Left renal pelvis (tissue), 4 donors: ENCODE results near the gene BRF1. TPM values are rescaled to one million over a fixed set of nuclear protein-coding genes. Genes with fewer than 3 reads are reported as not detected.
"Not testable (repeated sequence)": the region's sequence is repeated elsewhere in the genome, so short reads cannot be mapped to it uniquely, and the experiment has no call there.

Source experiments
- DNase-seq, 4 donors: peaks; one replicate each; pipeline ENCODE4 v3.0.0-alpha.2; 2013; ENCODE audit warnings: low read depth in 4 of 4, low spot score in 3 of 4
- polyA plus RNA-seq, 4 donors: library from polyadenylated mRNA; unstranded; fragments of 120-200 nt; gene quantifications; one replicate each; pipeline ENCODE4 v1.2.1, GENCODE V29; 2013; ENCODE audit not compliant: insufficient read length in 4 of 4

Gene BRF1
- polyA plus RNA-seq, 4 donors, result 21.5 to 40.8 (median 33.3) TPM

DNA sequence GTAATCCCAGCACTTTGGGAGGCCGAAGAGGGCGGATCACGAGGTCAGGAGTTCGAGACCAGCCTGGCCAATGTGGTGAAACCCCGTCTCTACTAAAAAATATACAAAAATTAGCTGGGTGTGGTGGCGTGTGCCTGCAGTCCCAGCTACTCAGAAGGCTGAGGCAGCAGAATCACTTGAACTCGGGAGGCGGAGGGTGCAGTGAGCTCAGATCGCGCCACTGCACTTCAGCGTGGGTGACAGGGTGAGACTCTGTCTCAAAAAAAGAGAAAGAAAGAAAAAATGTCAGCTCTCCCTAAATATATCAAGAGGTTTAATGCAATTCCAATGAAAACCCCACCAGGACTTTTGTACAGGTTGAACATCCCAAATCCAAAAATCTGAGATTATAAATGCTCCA is 3.5 kb downstream of the BRF1 start:
- DNase-seq, result not testable (repeated sequence)

DNA sequence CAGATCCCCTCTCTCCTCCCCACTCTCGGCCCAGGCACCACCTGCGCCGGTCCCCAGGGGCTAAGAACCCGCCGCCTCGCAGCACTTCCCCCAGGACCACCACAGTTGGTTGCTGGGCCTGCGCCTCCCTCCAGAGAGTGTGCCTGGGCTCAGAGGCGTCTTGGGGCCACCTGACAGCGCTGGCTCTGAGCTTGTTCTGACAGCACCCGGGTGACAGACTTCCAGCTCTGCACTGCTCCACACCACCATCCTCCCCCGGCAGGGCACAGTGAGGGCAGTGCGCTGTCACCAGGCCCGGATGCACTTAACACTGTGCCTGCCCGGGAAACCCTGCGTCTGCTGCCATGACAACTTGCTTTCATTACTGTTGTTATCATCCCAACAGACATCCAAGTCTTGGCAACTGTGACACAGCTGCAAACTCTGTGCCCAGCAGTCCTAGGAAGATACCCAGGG is 6.6 kb downstream of the BRF1 start:
- DNase-seq, result no peak

DNA sequence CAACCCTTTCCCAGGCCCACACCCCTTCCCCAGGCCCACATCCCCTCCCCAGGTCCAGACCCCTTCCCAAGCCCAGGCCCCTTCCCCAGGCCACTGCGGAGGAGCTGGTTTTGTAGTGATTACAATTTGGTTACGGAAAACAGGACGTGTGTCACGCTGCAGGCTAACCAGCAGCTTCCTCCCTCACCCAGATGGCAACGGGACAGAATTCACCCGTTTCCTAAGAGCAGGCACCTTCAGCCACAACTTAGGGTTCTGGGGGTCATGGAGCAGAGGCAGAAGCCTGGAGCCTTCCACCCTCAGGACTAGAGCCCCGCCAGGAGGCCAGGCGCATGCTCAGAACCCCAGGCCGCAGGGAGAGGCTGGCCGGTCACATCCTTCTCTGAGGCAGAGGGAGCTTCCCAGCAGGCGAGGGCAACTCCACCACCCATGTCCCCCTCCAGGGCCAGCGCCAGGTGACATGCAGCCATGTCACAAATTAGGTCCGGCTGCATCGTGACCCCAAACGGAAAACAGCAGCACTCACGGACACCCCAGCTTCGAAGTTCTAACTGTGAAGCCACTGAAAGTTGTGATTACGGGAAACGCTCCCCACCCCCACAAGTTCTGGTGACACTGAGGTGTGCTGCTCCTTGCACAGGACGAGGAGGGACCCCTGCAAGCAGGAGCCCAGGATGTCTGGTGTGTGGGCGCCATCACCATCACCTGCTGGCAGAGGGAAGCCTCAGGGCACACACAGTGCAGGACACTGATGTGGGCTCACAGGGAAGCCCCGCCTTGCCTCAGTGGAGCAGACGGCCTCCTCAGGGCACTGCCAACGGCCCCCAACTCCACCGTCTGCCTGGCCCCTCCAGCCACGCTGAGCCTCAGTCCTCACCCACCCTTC is 7.7 kb downstream of the BRF1 start:
- no peak for DNase-seq

DNA sequence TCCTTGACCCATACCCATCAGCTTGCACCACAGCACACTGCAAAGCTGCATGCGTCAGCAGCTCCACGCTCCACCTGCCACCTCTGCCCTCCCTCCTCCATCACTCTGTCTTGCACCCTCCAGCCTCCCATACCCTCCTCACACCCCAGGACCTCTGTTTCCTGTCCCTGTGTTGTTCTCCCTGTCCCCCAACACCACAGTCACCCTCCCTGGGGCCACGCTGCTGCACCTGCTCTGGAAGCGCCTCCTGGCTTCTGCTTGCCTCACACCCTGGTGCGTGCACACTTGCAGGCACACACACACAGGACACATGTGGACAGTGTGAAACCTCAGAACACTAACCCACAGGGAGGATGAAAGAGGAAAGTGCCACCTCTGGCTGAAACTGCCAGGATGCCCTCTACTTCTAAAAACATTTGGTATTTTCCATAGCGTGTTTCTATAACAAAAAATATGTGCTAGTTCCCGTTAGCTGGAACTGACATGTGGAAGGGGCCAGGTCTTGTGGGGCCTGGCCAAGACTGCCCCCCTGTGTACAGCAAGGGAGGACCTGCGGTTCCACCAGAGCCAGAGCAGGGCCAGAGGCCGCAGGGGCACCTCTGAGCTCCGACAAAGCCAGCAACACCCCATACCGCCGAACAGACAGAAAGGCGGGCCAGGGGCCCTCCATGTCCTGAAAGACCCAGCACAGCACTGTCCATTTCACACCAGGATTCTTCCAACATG is 10.0 kb downstream of the BRF1 start:
- no peak for DNase-seq

DNA sequence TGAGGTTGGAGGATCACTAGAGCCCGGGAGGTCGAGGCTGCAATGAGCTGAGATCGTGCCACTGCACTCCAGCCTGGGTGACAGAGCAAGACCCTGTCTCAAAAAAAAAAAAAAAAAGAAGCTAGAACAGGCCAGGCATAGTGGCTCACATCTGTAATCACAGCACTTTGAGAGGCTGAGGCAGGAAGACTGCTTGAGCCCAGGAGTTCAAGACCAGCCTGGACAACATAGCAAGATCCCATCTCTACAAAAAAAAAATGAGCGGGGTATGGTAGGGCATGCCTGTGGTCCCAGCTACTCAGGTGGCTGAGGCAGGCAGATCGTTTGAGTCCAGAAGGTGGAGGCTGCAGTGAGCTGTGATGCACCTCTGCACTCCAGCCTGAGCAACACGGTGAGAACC is 11.9 kb downstream of the BRF1 start:
- not testable (repeated sequence) for DNase-seq

DNA sequence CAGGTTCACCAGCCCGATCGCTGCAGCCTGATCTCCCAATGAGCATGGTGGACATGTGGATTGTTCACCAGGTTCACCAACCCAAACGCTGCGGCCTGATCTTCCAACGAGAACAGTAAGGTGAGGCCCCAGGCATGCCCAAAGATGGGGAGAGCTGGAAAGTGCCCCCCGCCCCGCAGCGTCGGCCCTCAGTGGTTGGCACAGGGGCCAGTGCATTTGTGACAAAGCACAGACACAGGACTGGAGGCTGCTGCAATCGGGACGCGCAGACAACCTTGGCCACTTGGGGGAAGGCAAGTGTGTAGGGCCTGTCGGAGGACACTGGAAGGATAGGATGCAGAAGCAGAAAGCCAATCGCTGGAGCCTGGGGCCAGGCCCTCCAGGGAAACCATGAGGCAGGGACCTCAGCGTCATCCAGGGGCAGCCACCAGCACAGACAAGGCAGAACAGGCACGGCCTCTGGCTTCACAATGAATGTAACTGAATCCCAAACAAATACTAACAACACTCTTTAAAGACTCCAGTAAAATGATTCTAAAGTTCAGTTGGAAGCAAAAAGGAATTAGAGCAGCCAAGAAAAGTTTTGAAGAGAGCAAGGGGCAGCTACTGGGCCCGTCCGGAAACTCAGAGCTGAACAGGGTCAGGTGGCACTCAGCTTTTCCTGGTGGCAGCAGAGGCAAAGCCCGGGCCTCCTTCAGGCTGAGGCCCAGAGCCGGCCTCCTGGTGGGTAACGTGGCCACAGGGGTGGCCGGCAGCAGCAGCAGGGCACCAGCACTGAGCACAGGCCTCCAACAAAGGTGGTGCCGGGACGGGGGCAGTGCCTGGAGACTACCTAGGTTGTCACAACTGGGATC is 13.3 kb downstream of the BRF1 start:
- DNase-seq, result no peak

DNA sequence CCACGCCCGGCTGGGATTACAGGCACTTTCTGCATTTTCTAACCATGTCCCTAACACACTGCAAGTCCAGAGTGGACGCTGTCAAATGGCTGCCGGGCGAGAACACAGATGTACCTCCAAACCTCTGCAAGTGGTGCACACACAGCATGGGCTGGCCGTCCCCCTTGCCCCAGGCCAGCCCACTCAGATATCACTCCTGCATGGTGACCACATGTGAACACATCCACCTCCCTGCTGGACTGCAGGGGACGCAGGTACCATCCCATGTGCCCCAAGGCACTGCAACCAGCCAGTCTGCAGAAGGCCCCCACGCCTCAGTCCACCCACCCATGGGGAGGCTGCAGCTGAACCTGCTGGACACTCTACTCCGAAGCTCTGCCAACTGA is 14.0 kb downstream of the BRF1 start:
- DNase-seq, result no peak

DNA sequence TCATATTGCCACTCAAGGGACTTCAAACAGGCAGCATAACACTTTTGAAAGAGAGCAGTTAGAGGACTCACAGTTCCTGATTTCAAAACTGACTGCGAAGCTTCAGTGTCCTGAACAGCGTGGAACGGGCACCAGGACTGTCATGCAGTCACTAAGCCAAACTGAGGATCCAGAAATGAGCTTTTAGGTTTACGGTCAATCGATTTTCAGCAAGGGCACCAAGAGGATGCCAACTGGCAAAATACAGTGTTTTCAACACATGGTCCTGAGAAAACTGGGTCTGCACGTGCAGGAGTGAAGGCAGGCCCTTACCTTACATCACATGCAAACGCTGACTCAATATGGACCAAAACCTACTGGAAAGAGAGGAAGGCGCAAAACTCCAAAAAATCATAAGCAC is 15.6 kb downstream of the BRF1 start:
- DNase-seq, result no peak

DNA sequence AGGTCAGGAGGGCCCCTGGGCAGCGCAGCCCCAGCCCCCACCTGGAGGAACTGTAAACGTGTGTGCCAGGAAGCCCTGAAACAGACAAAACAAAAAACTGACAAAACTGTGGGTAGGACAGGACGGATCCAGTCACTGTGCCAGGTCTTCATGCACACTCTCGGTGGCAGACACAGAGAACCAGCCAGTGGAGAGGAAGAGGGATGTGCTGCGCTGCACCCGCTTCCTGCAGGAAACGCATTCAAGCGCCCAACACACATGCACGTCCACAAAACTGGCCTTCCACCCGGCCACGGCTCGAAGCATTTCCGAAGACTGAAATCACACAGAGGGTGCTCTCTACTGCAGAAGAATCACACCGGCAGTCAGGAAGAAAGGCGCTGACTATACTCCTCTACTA is 16.9 kb downstream of the BRF1 start:
- no peak for DNase-seq

DNA sequence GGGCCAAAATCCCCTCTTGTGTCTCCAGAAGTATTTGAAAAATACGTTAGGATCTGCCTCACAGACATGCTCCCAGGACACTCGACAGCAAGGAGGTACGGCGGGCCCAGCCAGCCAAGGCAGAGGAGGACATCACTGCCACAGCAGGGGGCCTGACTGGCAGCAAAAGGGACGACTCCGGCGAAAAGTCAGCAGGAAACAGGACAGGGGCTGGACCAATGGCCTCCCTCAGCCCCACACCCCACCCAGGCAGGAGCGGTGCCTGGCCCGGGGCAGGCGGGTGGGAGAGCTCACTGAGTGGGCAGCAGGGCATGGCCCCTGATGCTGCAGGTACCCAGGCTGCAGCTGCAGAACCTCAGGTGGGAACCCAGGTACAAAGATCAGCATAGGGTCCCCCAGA is 17.8 kb downstream of the BRF1 start:
- no peak for DNase-seq

DNA sequence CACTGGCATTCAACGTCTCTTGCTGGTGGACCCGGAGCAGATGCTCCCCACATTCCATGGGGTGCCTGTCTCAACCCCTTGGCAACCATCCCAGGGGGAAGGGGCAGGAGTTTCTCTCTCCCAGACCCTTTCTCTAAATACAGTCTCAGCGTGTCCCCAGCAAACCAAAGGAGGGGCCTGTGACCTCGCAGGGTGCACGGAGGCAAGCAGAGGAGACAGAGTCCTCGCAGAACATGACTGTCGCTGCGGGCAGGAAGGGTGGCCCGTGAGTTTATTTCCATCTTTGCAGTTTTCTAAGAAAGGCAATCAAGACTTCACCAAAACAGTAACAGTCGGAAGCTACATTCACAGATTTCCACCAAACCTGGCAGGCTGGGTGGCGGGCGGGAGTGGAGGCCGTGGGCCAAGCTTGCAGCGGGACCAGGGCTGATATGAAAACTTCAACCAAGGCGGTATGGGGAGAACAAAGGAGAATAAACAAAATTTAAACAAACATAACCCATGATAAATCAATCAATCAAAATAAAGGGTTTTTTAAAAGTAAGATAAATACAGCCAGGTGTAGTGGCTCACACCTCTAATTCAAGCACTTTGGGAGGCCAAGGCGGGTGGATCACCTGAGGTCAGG is 18.6 kb downstream of the BRF1 start:
- no peak for DNase-seq

DNA sequence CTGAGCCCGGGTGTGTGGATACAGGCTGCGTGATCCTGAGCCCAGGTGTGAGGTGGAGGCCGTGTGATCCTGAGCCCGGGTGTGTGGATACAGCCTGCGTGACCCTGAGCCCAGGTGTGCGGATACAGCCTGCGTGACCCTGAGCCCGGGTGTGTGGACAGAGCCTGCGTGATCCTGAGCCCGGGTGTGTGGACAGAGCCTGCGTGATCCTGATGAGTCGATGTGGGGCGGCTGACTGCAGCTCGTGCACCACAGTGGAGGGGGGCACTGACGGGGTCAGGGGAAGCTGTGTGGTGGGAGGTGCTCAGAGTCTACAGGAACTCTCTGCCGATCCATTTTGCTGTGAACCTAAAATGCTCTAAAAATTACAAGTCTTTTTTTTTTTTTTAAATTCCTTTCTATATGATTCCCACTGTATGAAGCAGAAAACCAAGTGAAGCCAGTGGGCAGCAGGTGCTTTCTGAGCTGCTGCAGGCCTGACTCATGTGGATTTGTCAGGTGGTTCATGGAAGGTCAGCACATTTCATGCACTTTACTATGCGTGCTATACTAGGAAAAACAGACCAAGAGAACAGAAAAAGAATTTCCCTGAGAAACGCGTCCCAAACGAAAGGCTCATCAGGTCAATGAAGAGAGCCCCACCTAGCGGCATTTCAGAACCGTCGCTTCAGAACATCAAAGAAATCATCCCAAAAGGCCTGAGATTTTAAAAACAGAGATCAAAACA is 19.3 kb downstream of the BRF1 start:
- DNase-seq, result peak in 1 of 4 donors; percentile 48

DNA sequence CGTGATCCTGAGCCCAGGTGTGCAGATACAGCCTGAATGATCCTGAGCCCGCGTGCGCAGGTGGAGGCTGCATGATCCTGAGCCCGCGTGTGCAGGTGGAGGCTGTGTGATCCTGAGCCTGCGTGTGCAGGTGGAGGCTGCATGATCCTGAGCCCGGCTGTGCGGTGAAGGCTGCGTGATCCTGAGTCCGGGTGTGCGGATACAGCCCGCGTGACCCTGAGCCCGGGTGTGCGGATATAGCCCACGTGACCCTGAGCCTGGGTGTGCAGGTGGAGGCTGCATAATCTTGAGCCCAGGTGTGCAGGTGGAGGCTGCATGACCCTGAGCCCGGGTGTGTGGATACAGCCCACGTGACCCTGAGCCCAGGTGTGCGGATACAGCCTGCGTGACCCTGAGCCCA is 20.3 kb downstream of the BRF1 start:
- DNase-seq, result no peak

DNA sequence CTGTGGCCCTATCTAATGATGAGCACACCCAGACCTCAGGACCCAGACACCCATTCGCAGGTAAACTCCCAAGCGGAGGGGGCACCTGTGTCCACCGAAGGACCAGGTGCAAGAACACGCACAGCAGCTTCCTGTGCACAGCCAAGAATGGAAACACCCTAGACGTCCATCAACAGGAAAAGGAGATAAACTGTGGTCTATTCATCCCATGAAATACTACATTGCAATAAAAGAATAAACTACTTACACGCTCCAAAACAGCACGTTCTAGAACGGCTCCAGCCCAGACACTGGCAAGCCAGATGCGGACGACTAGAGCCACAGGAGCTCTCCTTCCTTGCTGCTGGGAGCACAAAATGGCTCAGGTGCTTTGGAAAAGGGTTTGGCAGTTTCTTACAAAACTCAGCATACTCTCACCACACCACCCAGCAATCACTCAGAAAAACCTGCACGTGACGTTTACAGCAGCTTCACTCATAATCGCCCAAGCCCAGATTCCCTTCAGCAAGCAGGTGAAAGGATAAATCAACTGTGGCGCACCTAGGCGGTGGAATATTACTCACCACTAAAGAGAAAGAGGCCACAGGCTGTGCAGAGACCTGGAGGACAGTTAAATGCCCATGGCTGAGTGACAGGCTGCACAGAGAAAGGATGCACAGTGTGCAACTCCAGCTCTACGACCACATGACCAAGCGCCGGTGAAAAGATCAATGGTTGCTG is 21.0 kb downstream of the BRF1 start:
- no peak for DNase-seq

DNA sequence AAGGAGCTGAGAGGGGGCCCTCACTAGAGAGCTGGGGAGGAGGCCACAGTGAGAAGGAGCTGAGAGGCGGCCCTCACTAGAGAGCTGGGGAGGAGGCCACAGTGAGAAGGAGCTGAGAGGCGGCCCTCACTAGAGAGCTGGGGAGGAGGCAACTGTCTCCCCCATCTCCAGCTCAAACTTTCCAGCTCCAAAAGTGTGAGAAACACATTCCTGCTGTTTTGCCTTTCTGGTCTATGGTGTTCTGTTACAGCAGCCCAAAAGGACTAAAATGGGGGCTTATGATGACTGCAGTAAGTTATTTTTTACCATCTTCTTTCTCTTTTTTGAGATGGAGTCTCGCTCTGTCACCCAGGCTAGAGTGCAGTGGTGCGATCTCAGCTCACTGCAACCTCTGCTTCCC is 23.4 kb downstream of the BRF1 start:
- not testable (repeated sequence) for DNase-seq

DNA sequence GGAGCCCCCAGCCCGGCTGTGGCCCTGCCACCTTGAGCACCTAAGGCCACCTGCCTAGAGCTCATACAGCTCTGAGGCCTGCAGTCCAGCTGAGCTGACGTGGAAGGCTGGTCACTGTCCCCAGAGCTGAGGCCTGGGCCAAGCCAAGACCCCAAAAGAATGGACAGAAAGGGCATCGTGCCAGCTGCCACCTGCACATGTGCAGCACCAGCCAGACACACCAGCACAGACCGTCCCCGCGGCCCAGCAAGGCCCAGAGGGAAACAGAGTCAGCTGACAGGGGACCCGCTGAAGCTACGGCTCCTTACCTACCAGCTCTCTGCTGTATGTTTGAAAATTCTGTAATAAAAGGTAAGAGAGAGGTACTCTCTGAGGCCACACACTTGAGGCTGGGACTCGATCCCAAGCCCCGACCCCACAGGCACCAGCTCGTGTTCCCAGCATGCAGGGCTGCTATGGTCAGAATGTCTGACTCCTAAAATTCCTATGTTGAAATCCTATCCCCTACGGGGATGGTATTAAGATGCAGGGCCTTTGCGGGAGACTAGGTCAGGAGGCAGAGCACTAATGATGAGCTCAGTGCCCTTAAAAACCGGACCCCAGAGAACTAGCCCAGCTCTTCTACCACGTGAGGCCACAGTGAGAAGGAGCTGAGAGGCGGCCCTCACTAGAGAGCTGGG is 25.4 kb downstream of the BRF1 start:
- no peak for DNase-seq

DNA sequence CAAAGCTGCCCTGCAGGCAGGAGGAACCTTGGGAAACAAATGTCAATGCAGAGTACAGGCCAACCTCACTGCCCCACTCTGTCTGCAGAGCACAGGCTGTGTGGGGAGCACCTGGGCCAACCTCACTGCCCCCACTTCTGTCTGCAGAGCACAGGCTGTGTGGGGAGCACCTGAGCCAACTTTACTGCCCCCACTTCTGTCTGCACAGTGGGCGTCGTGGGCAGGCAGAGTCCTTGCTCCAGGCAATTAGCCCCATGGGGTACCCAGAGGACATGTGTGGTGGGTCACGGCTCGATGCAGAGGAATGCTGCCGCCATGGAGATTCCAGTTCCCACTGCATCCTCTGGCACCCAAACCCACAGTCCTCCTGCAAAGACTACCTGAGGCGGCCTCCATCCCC is 26.2 kb downstream of the BRF1 start:
- no peak for DNase-seq

DNA sequence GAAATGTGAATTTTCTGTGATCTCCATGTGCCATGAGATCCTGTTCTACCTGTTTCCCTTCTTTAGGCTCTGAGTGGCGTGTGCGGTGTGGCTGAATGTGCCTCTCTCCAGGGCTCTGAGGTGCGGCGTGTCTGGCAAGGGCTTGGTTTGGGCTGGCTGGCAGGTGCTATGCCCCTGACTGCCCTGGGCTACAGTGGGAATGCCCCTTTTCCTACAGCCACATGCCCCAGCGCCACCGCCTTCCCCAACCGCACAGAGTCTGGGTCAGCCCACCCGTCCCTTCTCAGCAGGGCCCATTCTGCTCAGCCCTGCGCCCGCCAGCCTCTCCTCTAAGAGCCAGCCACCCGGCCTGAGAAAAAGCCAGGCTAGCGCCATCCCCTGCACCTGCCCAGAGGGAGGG is 27.7 kb downstream of the BRF1 start:
- DNase-seq, result no peak

DNA sequence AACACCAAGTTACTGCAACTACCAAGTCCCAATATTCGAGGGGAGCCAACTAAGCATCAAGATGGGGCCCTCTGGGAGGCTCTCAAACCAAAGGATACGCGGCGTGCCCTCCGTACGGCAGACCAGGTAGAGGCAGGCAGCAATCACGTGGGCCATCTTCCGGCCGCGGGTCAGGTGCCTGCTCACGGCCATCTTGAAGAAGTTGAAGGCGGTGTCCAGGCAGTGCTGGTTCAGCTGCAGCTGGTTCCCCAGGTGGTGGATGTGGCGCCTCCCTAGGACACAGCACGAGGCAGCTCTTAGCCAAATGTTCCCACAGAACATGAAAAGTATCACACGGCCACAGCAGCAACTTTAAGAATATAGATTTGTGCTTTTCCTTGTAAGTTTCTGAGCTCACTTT is 28.2 kb downstream of the BRF1 start:
- no peak for DNase-seq
